Brain microvascular endothelial cell (primary cell): ENCODE data around the gene ZNF407.

Experiments
- DNase-seq: peaks from one replicate; pipeline ENCODE4 v3.0.0-alpha.2; 2020
- H3K27ac ChIP-seq: fragments of 250-450 bp; sonication (Bioruptor Pico); 2 replicates; pipeline ENCODE4 v1.5.1; 2020; ENCODE audit warnings: mild to moderate bottlenecking, moderate library complexity
- H3K27me3 ChIP-seq: fragments of 250-450 bp; sonication (Bioruptor Pico); replicated peaks from 2 replicates; pipeline ENCODE4 v1.5.1; 2020; ENCODE audit warnings: mild to moderate bottlenecking
- H3K36me3 ChIP-seq: fragments of 250-450 bp; sonication (Bioruptor Pico); replicated peaks from 2 replicates; pipeline ENCODE4 v1.5.1; 2020; ENCODE audit warnings: mild to moderate bottlenecking
- H3K4me3 ChIP-seq: 2 replicates; pipeline ENCODE4 v1.5.1; 2011; ENCODE audit warnings: low read depth, mild to moderate bottlenecking, control low read depth, low read length, moderate library complexity
- CTCF ChIP-seq: IDR thresholded peaks from 2 replicates; pipeline ENCODE4 v1.5.1; 2011; ENCODE audit warnings: low read depth, mild to moderate bottlenecking, moderate library complexity, low read length, control low read depth, inconsistent platforms; ENCODE audit errors: missing control alignments
- in situ Hi-C: cut with HindIII; loops from 2 replicates; pipeline ENCODE4 v1.10.0; 2017; ENCODE audit warnings: low sequenced_read_pairs, low pct_ligation_motif_present

ZNF407 gene

GRCh38 chr18:74571895-74572680 is 25.6 kb upstream of the ZNF407 start:
- TF ChIP-seq CTCF, result no peak
- DNase-seq, result no peak
- H3K27ac ChIP-seq, result no peak overlapping the region
- no peaks in the 10 kb centered on the region for H3K27me3 ChIP-seq
- no peaks in the 10 kb centered on the region for H3K36me3 ChIP-seq
- no peak overlapping the region for H3K4me3 ChIP-seq
- in situ Hi-C loops, result loop anchor here (25.0 kb wide), 1 partner anchor 110 kb away; the partner anchor contains the start of gene DIPK1C

GRCh38 chr18:74573053-74573452 is 24.6 kb upstream of the ZNF407 start:
- no peak overlapping the region for H3K4me3 ChIP-seq
- in situ Hi-C loops, result loop anchor here (25.0 kb wide), 1 partner anchor 111 kb away; the partner anchor contains the start of gene DIPK1C
- TF ChIP-seq CTCF, result no peak
- DNase-seq, result no peak
- H3K27ac ChIP-seq, result no peak overlapping the region
- H3K36me3 ChIP-seq, result no peaks in the 10 kb centered on the region
- no peaks in the 10 kb centered on the region for H3K27me3 ChIP-seq

GRCh38 chr18:74574916-74575315 is 22.8 kb upstream of the ZNF407 start:
- no peaks in the 10 kb centered on the region for H3K36me3 ChIP-seq
- no peak for DNase-seq
- in situ Hi-C loops, result loop anchor here (25.0 kb wide), 1 partner anchor 113 kb away; the partner anchor contains the start of gene DIPK1C
- no peak overlapping the region for H3K4me3 ChIP-seq
- no peaks in the 10 kb centered on the region for H3K27me3 ChIP-seq
- TF ChIP-seq CTCF, result no peak
- no peak overlapping the region for H3K27ac ChIP-seq

GRCh38 chr18:74577019-74577418 is 20.7 kb upstream of the ZNF407 start:
- H3K36me3 ChIP-seq, result no peaks in the 10 kb centered on the region
- TF ChIP-seq CTCF, result no peak
- no peak for DNase-seq
- H3K27ac ChIP-seq, result no peak overlapping the region
- no peak overlapping the region for H3K4me3 ChIP-seq
- no peaks in the 10 kb centered on the region for H3K27me3 ChIP-seq
- in situ Hi-C loops, result no loop called here

GRCh38 chr18:74579496-74580065 is 18.1 kb upstream of the ZNF407 start:
- no peak overlapping the region for H3K27ac ChIP-seq
- H3K4me3 ChIP-seq, result no peak overlapping the region
- H3K36me3 ChIP-seq, result no peaks in the 10 kb centered on the region
- in situ Hi-C loops, result no loop called here
- H3K27me3 ChIP-seq, result no peaks in the 10 kb centered on the region
- TF ChIP-seq CTCF, result no peak
- no peak for DNase-seq
